Peyer's patch (tissue), 4 donors: ENCODE results near the gene DERA.

ENCODE experiments used
- POLR2A ChIP-seq, 2 donors: fragments of 450-650 bp; IDR thresholded peaks; one replicate each; pipeline ENCODE4 v1.5.1; 2017; ENCODE audit warnings: antibody characterized with exemption in 2 of 2, mild to moderate bottlenecking in 2 of 2, moderate library complexity in 2 of 2
- TF ChIP-seq, protein P1 (sequence below), 6 experiments: fragments of 450-650 bp in 4 of 6; fragments of 200-600 bp in 2 of 6; sonication (generic) in 1 of 6; IDR thresholded peaks; one replicate each; pipeline ENCODE4 v1.5.1; 2017 to 2019; ENCODE audit warnings: antibody characterized with exemption in 6 of 6, mild to moderate bottlenecking in 3 of 6, moderate library complexity in 1 of 6

DNA sequence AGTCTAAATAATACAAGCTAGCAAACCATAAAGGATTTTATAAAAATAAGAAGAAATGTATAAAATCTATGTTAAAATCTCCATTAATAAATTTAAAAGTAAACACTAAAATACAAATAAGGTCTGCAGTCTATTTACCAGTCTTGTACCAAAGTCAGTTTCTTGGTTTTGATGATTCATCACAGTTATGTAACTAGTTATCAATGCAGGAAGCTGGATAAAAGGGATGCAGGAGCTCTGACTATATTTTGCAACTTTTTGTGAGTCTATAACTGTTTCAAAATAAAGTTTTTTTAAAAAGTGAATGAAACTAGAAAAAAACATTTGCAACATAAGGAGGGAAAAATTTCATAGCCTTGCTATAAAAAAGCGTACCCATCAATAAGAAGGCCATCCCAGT lies 151.5 kb downstream of the DERA start:
- TF ChIP-seq, protein P1, sequence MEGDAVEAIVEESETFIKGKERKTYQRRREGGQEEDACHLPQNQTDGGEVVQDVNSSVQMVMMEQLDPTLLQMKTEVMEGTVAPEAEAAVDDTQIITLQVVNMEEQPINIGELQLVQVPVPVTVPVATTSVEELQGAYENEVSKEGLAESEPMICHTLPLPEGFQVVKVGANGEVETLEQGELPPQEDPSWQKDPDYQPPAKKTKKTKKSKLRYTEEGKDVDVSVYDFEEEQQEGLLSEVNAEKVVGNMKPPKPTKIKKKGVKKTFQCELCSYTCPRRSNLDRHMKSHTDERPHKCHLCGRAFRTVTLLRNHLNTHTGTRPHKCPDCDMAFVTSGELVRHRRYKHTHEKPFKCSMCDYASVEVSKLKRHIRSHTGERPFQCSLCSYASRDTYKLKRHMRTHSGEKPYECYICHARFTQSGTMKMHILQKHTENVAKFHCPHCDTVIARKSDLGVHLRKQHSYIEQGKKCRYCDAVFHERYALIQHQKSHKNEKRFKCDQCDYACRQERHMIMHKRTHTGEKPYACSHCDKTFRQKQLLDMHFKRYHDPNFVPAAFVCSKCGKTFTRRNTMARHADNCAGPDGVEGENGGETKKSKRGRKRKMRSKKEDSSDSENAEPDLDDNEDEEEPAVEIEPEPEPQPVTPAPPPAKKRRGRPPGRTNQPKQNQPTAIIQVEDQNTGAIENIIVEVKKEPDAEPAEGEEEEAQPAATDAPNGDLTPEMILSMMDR (IDR thresholded peaks at IDR 0.05): no peak
- TF ChIP-seq POLR2A (IDR thresholded peaks at IDR 0.05): no peak
